GM11168 (cell line): Measurements from ENCODE around the gene RTEL1.
"Not testable (repeated sequence)": the region's sequence is repeated elsewhere in the genome, so short reads cannot be mapped to it uniquely, and the experiment has no call there.

Source experiments
- in situ Hi-C: fragments of 300-500 bp; cut with MboI; formaldehyde crosslinking; loops from one replicate; pipeline ENCODE4 v1.12.0; 2022; ENCODE audit warnings: low sequenced_read_pairs; ENCODE audit not compliant: unreplicated experiment

Gene RTEL1

GRCh38 chr20:63705232-63706026, 47.3 kb downstream of the RTEL1 start:
- in situ Hi-C loops: loop anchor here (10.0 kb wide), 1 partner anchor 259 kb away; the partner anchor contains the start of gene ZNF512B

- in situ Hi-C loops: loop anchor here (10.0 kb wide), 1 partner anchor 259 kb away; the partner anchor contains the start of gene ZNF512B
These were observed 48.0 kb downstream of the RTEL1 start for GRCh38 chr20:63706027-63706695.

- in situ Hi-C loops: loop anchor here (10.0 kb wide), 1 partner anchor 258 kb away; the partner anchor contains the start of gene ZNF512B
These were observed 48.9 kb downstream of the RTEL1 start for GRCh38 chr20:63706852-63707557.

DNA sequence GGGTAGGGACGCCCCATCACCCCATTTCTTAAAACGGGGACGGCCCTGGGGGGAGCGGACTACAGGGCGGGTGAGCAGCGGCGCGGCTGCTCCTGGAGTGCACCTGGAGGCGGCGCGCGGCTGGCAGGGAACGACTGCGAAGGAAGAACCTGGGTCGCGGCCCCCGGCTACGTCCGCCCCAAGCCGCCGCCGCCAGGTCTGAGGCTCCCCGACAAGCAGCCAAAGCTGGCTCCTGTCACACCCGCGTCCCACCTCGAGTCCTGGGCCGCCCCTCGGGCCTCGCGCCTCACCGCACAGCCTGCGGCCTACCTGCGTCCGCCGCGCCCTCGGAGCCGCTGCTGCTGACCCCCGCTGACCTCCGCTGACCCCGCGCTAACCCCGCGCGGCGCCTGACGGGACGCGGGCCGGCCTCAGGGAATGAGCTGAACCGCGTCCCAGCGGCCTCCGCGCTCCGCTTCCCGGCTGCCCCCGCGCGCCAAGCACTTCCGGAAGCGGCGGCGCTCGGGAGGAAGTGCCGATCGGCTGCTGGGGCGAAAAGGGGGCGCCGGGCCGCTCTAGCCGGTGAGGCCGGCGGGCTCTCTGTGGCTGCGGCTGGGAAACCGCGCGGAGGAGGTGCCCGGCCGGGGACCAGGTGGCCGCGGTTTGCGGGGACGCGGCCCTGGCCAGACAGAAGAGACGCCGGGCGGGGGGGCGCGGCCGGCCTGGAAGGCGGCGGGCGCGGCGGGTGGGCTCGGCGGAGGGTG, 49.6 kb downstream of the RTEL1 start, which contains the start of the genes ARFRP1 and ZGPAT:
ARFRP1 (minus strand) TSS at position 419 of the 743 bp plus-strand sequence. CDS start 885 bp downstream, outside the sequence.
ZGPAT (plus strand) TSS at position 482 of the 743 bp plus-strand sequence. CDS start 542 bp downstream, outside the sequence.
- in situ Hi-C loops: loop anchor here (10.0 kb wide), 1 partner anchor 257 kb away; the partner anchor contains the start of gene ZNF512B

GRCh38 chr20:63708301-63709148, 50.4 kb downstream of the RTEL1 start:
- in situ Hi-C loops: loop anchor here (10.0 kb wide), 1 partner anchor 256 kb away; the partner anchor contains the start of gene ZNF512B

DNA sequence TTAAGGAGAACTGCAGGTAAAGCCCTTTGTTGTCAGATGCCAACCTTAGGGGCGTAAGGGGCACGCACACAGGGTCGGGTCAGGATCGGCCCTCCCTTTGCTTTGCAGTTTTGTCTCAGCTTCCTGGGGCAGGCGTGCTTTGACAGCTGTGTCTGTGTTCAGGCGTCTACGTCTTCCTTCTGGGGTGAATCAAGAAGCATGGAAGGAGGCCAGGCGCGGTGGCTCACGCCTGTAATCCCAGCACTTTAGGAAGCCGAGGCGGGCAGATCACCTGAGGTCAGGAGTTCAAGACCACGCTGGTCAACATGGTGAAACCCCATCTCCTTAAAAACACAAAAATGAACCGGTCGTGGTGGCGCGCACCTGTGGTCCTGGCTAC, 51.0 kb downstream of the RTEL1 start:
- in situ Hi-C loops: loop anchor here (10.0 kb wide), 1 partner anchor 256 kb away; the partner anchor contains the start of gene ZNF512B

GRCh38 chr20:63711085-63711645, 53.1 kb downstream of the RTEL1 start:
- in situ Hi-C loops: no loop called here

- in situ Hi-C loops: no loop called here
These were observed 54.1 kb downstream of the RTEL1 start for GRCh38 chr20:63712191-63712590.

DNA sequence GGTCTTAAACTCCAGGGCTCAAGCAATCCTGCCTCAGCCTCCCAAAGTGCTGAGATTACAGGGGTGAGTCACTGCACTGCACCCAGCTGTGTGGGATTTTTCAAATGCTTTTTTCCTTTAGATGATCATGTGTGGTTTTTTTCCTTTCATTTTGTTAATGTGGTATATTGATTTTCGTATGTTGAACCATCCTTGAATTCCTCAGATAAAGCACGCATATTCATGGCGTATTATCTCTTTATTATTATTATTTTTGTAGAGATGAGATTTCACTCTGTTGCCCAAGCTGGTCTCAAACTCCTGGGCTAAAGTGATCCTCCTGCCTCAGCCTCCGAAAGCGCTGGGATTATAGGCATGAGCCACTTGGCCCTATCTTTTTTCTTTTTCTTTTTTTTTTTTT, 56.7 kb downstream of the RTEL1 start:
- in situ Hi-C loops: no loop called here

GRCh38 chr20:63718996-63719395, 60.9 kb downstream of the RTEL1 start:
- in situ Hi-C loops: no loop called here

DNA sequence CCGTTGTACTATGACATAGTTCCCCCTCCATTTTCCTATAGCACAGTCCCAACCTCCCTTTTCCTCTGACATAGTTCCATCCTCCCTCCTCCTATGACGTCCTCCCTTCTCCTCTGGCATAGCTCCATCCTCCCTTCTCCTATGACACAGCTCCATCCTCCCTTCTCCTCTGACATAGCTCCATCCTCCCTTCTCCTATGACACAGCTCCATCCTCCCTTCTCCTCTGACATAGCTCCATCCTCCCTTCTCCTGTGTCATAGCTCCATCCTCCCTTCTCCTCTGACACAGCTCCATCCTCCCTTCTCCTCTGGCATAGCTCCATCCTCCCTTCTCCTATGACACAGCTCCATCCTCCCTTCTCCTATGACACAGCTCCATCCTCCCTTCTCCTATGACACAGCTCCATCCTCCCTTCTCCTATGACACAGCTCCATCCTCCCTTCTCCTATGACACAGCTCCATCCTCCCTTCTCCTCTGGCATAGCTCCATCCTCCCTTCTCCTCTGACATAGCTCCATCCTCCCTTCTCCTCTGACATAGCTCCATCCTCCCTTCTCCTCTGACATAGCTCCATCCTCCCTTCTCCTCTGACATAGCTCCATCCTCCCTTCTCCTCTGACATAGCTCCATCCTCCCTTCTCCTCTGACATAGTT, 65.0 kb downstream of the RTEL1 start:
- in situ Hi-C loops: not testable (repeated sequence)

DNA sequence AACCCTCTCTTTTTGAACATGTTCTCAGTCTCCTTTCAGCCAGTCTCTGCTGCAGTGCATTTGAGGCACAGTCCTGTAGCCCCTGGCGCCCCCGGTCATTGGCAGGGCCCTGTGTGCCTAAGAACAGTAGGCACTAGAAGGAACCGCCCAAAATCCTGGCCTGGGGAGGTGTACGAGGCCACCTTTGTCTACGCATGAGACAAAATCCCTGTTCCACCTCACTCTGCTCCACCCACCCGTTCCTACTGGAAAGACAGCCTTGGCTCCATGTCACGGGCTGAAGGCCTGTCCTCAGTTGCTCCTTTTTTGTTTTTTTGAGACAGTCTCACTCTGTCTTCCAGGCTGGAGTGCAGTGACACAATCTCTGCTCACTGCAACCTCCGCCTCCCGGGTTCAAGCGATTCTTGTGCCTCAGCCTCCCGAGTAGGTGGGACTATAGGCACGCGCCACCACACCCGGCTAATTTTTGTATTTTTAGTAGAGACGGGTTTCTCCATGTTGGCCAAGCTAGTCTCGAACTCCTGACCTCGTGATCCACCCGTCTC, 72.1 kb downstream of the RTEL1 start:
- in situ Hi-C loops: not testable (repeated sequence)

- in situ Hi-C loops: no loop called here
These were observed 73.3 kb downstream of the RTEL1 start for GRCh38 chr20:63731410-63731809.

DNA sequence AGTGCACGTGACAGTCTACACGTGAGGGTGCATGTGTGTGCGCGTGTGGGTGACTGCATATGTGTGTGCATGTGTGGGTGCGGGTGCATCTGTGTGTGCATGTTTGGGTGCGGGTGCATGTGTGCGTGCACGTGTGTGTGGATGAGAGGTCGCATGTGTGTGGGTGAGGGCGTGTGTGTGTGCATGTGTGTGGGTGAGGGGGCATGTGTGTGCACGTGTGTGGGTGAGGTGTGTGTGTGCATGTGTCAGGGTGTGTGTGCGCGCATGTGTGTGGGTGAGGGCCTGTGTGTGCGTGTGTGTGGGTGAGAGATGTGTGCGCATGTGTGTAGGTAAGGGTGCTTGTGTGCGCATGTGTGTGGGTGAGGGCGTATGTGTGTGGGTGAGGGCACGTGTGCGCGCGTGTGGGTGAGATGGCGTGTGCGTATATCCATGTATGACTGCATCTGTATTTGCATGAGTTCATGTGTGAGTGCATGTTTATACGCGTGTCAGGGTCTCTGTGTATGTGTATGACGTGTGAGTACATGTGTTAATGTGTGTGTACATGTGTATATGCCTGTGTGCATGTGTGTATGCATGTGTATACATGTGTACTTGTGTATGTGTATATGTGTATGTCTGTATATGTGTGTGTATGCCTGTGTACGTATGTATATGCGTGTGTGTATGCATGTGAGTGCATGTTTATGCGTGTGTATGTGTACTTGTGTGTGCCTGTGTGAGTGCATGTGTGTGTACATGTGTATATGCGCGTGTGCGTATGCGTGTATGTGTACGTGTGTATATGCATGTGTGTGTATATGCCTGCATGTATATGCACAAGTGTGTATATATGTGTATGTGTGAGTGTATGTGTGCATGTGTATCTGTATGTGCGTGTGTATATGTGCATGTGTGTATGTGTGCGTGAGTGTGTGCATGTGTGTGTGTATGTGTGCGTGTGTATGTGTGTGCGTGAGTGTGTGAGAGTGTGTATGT, 74.3 kb downstream of the RTEL1 start:
- in situ Hi-C loops: no loop called here

GRCh38 chr20:63733117-63733516, 75.0 kb downstream of the RTEL1 start:
- in situ Hi-C loops: no loop called here

- in situ Hi-C loops: no loop called here
These were observed 75.5 kb downstream of the RTEL1 start for GRCh38 chr20:63733579-63734081.
